ENCODE results near the gene PRRC2B. TPM values are rescaled to one million over a fixed set of nuclear protein-coding genes. Genes with fewer than 3 reads are reported as not detected.

Gene PRRC2B
- total RNA-seq, 1 donor: 70.9 TPM

- no peak for DNase-seq (ENCODE audit: insufficient read length, low spot score, missing footprints)
- H4K20me1 ChIP-seq (ENCODE audit: insufficient read depth, low read length): peaks cover 4% of the 10 kb centered on the region
These were observed 140.9 kb downstream of the PRRC2B start for GRCh38 chr9:131534721-131535237.

GRCh38 chr9:131537946-131538345 is 144.1 kb downstream of the PRRC2B start:
- Histone ChIP-seq H3K27ac (ENCODE audit: low read depth, low read length) (no peak overlapping the region), H3K4me3 (ENCODE audit: insufficient read depth, low read length) (no peak overlapping the region), H3K4me2 (ENCODE audit: insufficient read depth, low read length) (no peak overlapping the region), H3K9me3 (ENCODE audit: low read depth, low read length) (no peaks in the 10 kb centered on the region), H2AFZ (ENCODE audit: low read length) (no peak overlapping the region), H3K79me2 (ENCODE audit: insufficient read depth, low read length) (no peaks in the 10 kb centered on the region), H4K20me1 (ENCODE audit: insufficient read depth, low read length) (no peaks in the 10 kb centered on the region), H3K27me3 (ENCODE audit: insufficient read depth, low read length) (peaks cover 7% of the 10 kb centered on the region), H3K4me1 (ENCODE audit: insufficient read depth, low read length) (no peaks in the 10 kb centered on the region), H3K36me3 (ENCODE audit: insufficient read depth, low read length) (no peaks in the 10 kb centered on the region)
- peak; percentile 68 for DNase-seq (ENCODE audit: insufficient read length, low spot score, missing footprints)
- TF ChIP-seq, protein P1, sequence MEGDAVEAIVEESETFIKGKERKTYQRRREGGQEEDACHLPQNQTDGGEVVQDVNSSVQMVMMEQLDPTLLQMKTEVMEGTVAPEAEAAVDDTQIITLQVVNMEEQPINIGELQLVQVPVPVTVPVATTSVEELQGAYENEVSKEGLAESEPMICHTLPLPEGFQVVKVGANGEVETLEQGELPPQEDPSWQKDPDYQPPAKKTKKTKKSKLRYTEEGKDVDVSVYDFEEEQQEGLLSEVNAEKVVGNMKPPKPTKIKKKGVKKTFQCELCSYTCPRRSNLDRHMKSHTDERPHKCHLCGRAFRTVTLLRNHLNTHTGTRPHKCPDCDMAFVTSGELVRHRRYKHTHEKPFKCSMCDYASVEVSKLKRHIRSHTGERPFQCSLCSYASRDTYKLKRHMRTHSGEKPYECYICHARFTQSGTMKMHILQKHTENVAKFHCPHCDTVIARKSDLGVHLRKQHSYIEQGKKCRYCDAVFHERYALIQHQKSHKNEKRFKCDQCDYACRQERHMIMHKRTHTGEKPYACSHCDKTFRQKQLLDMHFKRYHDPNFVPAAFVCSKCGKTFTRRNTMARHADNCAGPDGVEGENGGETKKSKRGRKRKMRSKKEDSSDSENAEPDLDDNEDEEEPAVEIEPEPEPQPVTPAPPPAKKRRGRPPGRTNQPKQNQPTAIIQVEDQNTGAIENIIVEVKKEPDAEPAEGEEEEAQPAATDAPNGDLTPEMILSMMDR (IDR thresholded peaks at IDR 0.05; ENCODE audit: extremely low read depth, low read depth, low read length): no peak

More at GRCh38 chr9:131534721-131535237, 140.9 kb downstream of the PRRC2B start:
- peaks cover 13% of the 10 kb centered on the region for H3K79me2 ChIP-seq (ENCODE audit: insufficient read depth, low read length)
- TF ChIP-seq, protein P1 (IDR thresholded peaks at IDR 0.05; ENCODE audit: extremely low read depth, low read depth, low read length): no peak
- H2AFZ ChIP-seq (ENCODE audit: low read length): no peak overlapping the region
- no peaks in the 10 kb centered on the region for H3K9me3 ChIP-seq (ENCODE audit: low read depth, low read length)
- H3K27ac ChIP-seq (ENCODE audit: low read depth, low read length): no peak overlapping the region
- no peaks in the 10 kb centered on the region for H3K36me3 ChIP-seq (ENCODE audit: insufficient read depth, low read length)
- no peak overlapping the region for H3K4me2 ChIP-seq (ENCODE audit: insufficient read depth, low read length)
- no peak overlapping the region for H3K4me3 ChIP-seq (ENCODE audit: insufficient read depth, low read length)
- H3K4me1 ChIP-seq (ENCODE audit: insufficient read depth, low read length): peaks cover 6% of the 10 kb centered on the region
- H3K27me3 ChIP-seq (ENCODE audit: insufficient read depth, low read length): peaks cover 2% of the 10 kb centered on the region

- Histone ChIP-seq H3K4me3 (ENCODE audit: insufficient read depth, low read length) (no peak overlapping the region), H3K79me2 (ENCODE audit: insufficient read depth, low read length) (no peaks in the 10 kb centered on the region), H3K9me3 (ENCODE audit: low read depth, low read length) (peaks cover 8% of the 10 kb centered on the region), H4K20me1 (ENCODE audit: insufficient read depth, low read length) (no peaks in the 10 kb centered on the region), H2AFZ (ENCODE audit: low read length) (no peak overlapping the region), H3K27ac (ENCODE audit: low read depth, low read length) (no peak overlapping the region), H3K36me3 (ENCODE audit: insufficient read depth, low read length) (no peaks in the 10 kb centered on the region), H3K4me1 (ENCODE audit: insufficient read depth, low read length) (no peaks in the 10 kb centered on the region), H3K4me2 (ENCODE audit: insufficient read depth, low read length) (no peak overlapping the region), H3K27me3 (ENCODE audit: insufficient read depth, low read length) (peaks cover 15% of the 10 kb centered on the region)
- TF ChIP-seq, protein P1 (IDR thresholded peaks at IDR 0.05; ENCODE audit: extremely low read depth, low read depth, low read length): no peak
- DNase-seq (ENCODE audit: insufficient read length, low spot score, missing footprints): no peak
These were observed 145.5 kb downstream of the PRRC2B start for GRCh38 chr9:131539223-131539923.

DNA sequence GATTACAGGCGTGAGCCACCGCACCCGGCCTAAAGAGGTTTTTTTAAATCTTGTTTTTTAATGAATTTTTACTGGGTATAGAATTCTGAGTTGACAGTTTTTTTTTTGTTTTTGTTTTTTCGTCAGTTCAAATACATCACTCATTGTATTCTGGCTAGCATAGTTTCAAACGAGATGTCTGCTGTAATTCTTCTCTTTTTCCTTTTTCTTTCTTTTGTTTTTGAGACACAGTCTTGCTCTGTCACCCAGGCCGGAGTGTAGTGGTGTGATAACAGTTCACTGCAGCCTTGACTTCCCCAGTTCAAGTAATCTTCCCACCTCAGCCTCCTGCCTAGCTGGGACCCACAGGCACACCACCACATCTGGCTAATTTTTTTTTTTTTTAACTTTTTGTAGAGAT is 149.3 kb downstream of the PRRC2B start:
- no peak overlapping the region for H3K4me3 ChIP-seq (ENCODE audit: insufficient read depth, low read length)
- DNase-seq (ENCODE audit: insufficient read length, low spot score, missing footprints): no peak
- no peak overlapping the region for H3K27ac ChIP-seq (ENCODE audit: low read depth, low read length)
- peaks cover 47% of the 10 kb centered on the region for H3K27me3 ChIP-seq (ENCODE audit: insufficient read depth, low read length)
- peaks cover 9% of the 10 kb centered on the region for H3K9me3 ChIP-seq (ENCODE audit: low read depth, low read length)
- no peaks in the 10 kb centered on the region for H3K36me3 ChIP-seq (ENCODE audit: insufficient read depth, low read length)
- no peak overlapping the region for H2AFZ ChIP-seq (ENCODE audit: low read length)
- H3K79me2 ChIP-seq (ENCODE audit: insufficient read depth, low read length): no peaks in the 10 kb centered on the region
- H4K20me1 ChIP-seq (ENCODE audit: insufficient read depth, low read length): no peaks in the 10 kb centered on the region
- TF ChIP-seq, protein P1 (IDR thresholded peaks at IDR 0.05; ENCODE audit: extremely low read depth, low read depth, low read length): no peak
- no peak overlapping the region for H3K4me2 ChIP-seq (ENCODE audit: insufficient read depth, low read length)
- no peaks in the 10 kb centered on the region for H3K4me1 ChIP-seq (ENCODE audit: insufficient read depth, low read length)

Data from osteoblast (primary cell).